K562 (cell line): ENCODE data around the gene ARL14EPL. TPM values are rescaled to one million over a fixed set of nuclear protein-coding genes. Genes with fewer than 3 reads are reported as not detected.

ENCODE experiments used
- ATAC-seq: fragments of 200-7000 bp; cut with Tn5 transposase; 3 replicates; pipeline ENCODE4 v1.9.1; 2020; ENCODE audit warnings: moderate library complexity
- BruUV-seq: library from RNA; stranded (reverse); fragments of 400-500 nt; replicated peaks from 2 replicates; lab custom pipeline; 2021; lab: Mats Ljungman, UMichigan
- CTCF ChIA-PET: fragments of 300-600 bp; formaldehyde crosslinking; extraction: SDS; loops from one replicate; lab custom pipeline; 2021; ENCODE audit warnings: low intra/inter-chr PET ratio; lab: Yijun Ruan, JAX
- POLR2A ChIA-PET: fragments of 300-600, 350-650 bp; sonication (Branson Sonifier 250); formaldehyde crosslinking; extraction: SDS; loops from one replicate; lab custom pipeline; 2021; ENCODE audit warnings: antibody characterized with exemption, inconsistent platforms; lab: Yijun Ruan, JAX
- DNase-seq, 4 experiments: peaks; one replicate each; pipeline versions ENCODE4 v3.0.0 to v3.0.0-alpha.2; 2011 to 2018; ENCODE audit warnings: low spot score in 3 of 4, mixed read lengths in 3 of 4; ENCODE audit errors: extremely low read depth in 1 of 4
- FAIRE-seq: peaks from 2 replicates; lab custom pipeline; 2011; peaks lifted over from hg19 to GRCh38; lab: Jason Lieb, UNC
- H2AFZ ChIP-seq: 2 replicates; pipeline ENCODE4 v1.6.0; 2011; ENCODE audit warnings: low read depth, low read length, control low read depth, inconsistent platforms
- H3K27ac ChIP-seq: fragments of 200-600 bp; 3 replicates; pipeline ENCODE4 v1.8.0; 2011; ENCODE audit warnings: low read depth, mild to moderate bottlenecking, control low read depth, inconsistent platforms, low read length, moderate library complexity, mixed read lengths; ENCODE audit errors: extremely low read depth
- H3K27me3 ChIP-seq, 2 experiments: fragments of 300-600 bp in 1 of 2; 2 replicates in 1 of 2; 3 replicates in 1 of 2; pipeline versions ENCODE4 v1.6.0 to v1.8.0; 2011; ENCODE audit warnings: inconsistent platforms in 2 of 2, low read length in 2 of 2, mild to moderate bottlenecking in 1 of 2, mixed read lengths in 1 of 2, moderate library complexity in 1 of 2; ENCODE audit not compliant: control insufficient read depth in 2 of 2, insufficient read depth in 2 of 2
- H3K36me3 ChIP-seq: fragments of 300-600 bp; 3 replicates; pipeline ENCODE4 v1.8.0; 2011; ENCODE audit warnings: mild to moderate bottlenecking, low read length, inconsistent platforms; ENCODE audit not compliant: control insufficient read depth, insufficient read depth
- H3K4me1 ChIP-seq, 2 experiments: fragments of 200-600 bp in 1 of 2; replicated peaks in 1 of 2; 2 replicates in 1 of 2; 3 replicates in 1 of 2; pipeline versions ENCODE4 v1.5.1 to v1.8.0; 2011; ENCODE audit warnings: inconsistent platforms in 2 of 2, low read length in 2 of 2, mild to moderate bottlenecking in 1 of 2, mixed read lengths in 1 of 2, moderate library complexity in 1 of 2; ENCODE audit not compliant: control insufficient read depth in 2 of 2, insufficient read depth in 2 of 2
- H3K4me2 ChIP-seq: 2 replicates; pipeline ENCODE4 v1.6.1; 2011; ENCODE audit warnings: low read length, control low read depth, inconsistent platforms, mixed read lengths; ENCODE audit not compliant: insufficient read depth
- H3K4me3 ChIP-seq: fragments of 200-600 bp; sonication (generic), shearing (Covaris generic); 2 replicates; pipeline ENCODE4 v1.5.1; 2016; ENCODE audit warnings: control low read depth, inconsistent platforms
- H3K79me2 ChIP-seq: fragments of 200-600 bp; 3 replicates; pipeline ENCODE4 v1.8.0; 2011; ENCODE audit warnings: low read length, inconsistent platforms; ENCODE audit not compliant: control insufficient read depth, insufficient read depth
- H3K9ac ChIP-seq, 2 experiments: 2 replicates each; pipeline versions ENCODE4 v1.6.0 to v1.6.1; 2011; ENCODE audit warnings: low read depth in 2 of 2, low read length in 2 of 2, control low read depth in 1 of 2, inconsistent platforms in 1 of 2, mild to moderate bottlenecking in 1 of 2, mixed read lengths in 1 of 2; ENCODE audit not compliant: insufficient read depth in 1 of 2
- H3K9me1 ChIP-seq: one replicate; pipeline ENCODE4 v1.6.0; 2011; ENCODE audit warnings: inconsistent platforms, mild to moderate bottlenecking, low read length, moderate library complexity; ENCODE audit not compliant: control insufficient read depth, insufficient read depth
- H3K9me3 ChIP-seq: replicated peaks from 2 replicates; pipeline ENCODE4 v1.5.1; 2011; ENCODE audit warnings: low read depth, low read length, inconsistent platforms; ENCODE audit not compliant: control insufficient read depth, insufficient read depth
- H4K20me1 ChIP-seq: replicated peaks from 2 replicates; pipeline ENCODE4 v1.6.1; 2011; ENCODE audit warnings: low read length, inconsistent platforms, mixed read lengths; ENCODE audit not compliant: control insufficient read depth, insufficient read depth
- ARID2 ChIP-seq: fragments of 450-650 bp; IDR thresholded peaks from 2 replicates; pipeline ENCODE4 v1.6.1; 2017; ENCODE audit warnings: antibody characterized with exemption, mild to moderate bottlenecking
- CCAR2 ChIP-seq: fragments of 200-400 bp; formaldehyde crosslinking; IDR thresholded peaks from 2 replicates; pipeline ENCODE4 v1.6.1; 2017; ENCODE audit warnings: mild to moderate bottlenecking, low read depth, low read length
- MCM3 ChIP-seq: fragments of 450-650 bp; IDR thresholded peaks from 2 replicates; pipeline ENCODE4 v1.6.1; 2016
- MTA3 ChIP-seq: fragments of 450-650 bp; formaldehyde crosslinking; IDR thresholded peaks from 2 replicates; pipeline ENCODE4 v1.6.1; 2017; ENCODE audit warnings: mild to moderate bottlenecking, borderline replicate concordance
- NONO ChIP-seq, 2 experiments: fragments of 200-400 bp in 1 of 2; fragments of 450-650 bp in 1 of 2; formaldehyde crosslinking in 1 of 2; IDR thresholded peaks; 2 replicates each; pipeline ENCODE4 v1.6.1; 2017; ENCODE audit warnings: low read depth in 2 of 2, mild to moderate bottlenecking in 2 of 2, moderate library complexity in 2 of 2, low read length in 1 of 2
- PTBP1 ChIP-seq: fragments of 200-400 bp; formaldehyde crosslinking; IDR thresholded peaks from 2 replicates; pipeline ENCODE4 v1.6.1; 2017; ENCODE audit warnings: low read depth, low read length
- WGBS: fragments of 100-300 bp; shearing (Covaris generic); methylation state at CpG from one replicate; pipeline ENCODE4 v1.1.6; 2016; ENCODE audit warnings: low coverage, mixed read lengths; ENCODE audit not compliant: insufficient coverage; ENCODE audit errors: missing lambda C conversion rate; 5-methylcytosine and 5-hydroxymethylcytosine counted together
- in situ Hi-C: fragments of 300-500 bp; cut with MboI; formaldehyde crosslinking; loops from 4 replicates; pipeline ENCODE4 v1.15.0; 2018; ENCODE audit warnings: inconsistent platforms, mixed read lengths
- intact Hi-C: fragments of 100-400 bp; cut with micrococcal nuclease; formaldehyde crosslinking; loops from 2 replicates; pipeline ENCODE4 v1.14.2; 2022
- polyA plus RNA-seq, 8 experiments: library from polyadenylated mRNA; depleted of rRNA in 4 of 8; stranded (reverse) in 5 of 8; unstranded in 3 of 8; fragments of >200 nt; fragmentation: Nextera tagmentation in 2 of 8; fragmentation: Illumina TruSeq in 1 of 8; extraction: Ambion mirVana in 2 of 8; extraction: Trizol in 1 of 8; gene quantifications; 2 replicates each; pipeline versions ENCODE4 v1.2.1 to v1.2.3, GENCODE V29; 2011 to 2014; ENCODE audit warnings: inconsistent platforms in 1 of 8, missing spikeins in 1 of 8
- total RNA-seq, 7 experiments: library from RNA; depleted of rRNA in 6 of 7; stranded (reverse); fragments of >200 nt in 6 of 7; fragmentation: Illumina TruSeq in 2 of 7; extraction: Trizol in 2 of 7; gene quantifications; 2 replicates each; pipeline versions ENCODE4 v1.2.1 to v1.2.3, GENCODE V29; 2011 to 2021; ENCODE audit warnings: low replicate concordance in 1 of 7
- TF ChIP-seq, protein P1 (sequence below): fragments of 450-650 bp; formaldehyde crosslinking; IDR thresholded peaks from 2 replicates; pipeline ENCODE4 v1.4.0; 2020; ENCODE audit warnings: mild to moderate bottlenecking

Gene ARL14EPL
- total and polyA plus RNA-seq, 9 of the 15 experiments (the other 6 are each of a cell fraction or from before 2014, with no cell fraction given), result 0.06 to 0.14 (median 0.08) TPM; not detected in 5

DNA sequence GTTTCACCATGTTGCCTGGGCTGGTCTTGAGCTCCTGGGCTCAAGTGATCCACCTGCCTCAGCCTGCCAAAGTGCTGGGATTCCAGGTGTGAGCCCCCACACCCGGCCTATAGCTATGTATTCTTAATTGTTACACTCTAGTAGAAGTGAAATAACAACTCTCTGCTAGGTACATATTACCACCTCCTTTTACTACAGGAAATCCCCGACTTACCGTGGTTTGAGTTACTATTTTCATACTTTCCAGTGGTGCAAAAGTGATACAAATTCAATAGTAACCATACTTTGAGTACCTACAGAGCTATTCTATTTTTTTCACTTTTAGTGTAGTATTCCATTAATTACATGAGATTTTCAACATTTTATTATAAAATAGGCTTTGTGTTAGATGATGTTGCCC is 719 bp downstream of the ARL14EPL start:
- ATAC-seq, result no peak
- WGBS, result 13% methylated on average over 3 of the region's 3 CpGs
- Histone ChIP-seq H2AFZ (no peak overlapping the region), H3K4me1 (no peaks in the 10 kb centered on the region)
- no peak for TF ChIP-seq PTBP1
- TF ChIP-seq CCAR2, result no peak
- TF ChIP-seq, protein P1, sequence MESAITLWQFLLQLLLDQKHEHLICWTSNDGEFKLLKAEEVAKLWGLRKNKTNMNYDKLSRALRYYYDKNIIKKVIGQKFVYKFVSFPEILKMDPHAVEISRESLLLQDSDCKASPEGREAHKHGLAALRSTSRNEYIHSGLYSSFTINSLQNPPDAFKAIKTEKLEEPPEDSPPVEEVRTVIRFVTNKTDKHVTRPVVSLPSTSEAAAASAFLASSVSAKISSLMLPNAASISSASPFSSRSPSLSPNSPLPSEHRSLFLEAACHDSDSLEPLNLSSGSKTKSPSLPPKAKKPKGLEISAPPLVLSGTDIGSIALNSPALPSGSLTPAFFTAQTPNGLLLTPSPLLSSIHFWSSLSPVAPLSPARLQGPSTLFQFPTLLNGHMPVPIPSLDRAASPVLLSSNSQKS (CRISPR knock-in tag), result no peak
- TF ChIP-seq ARID2, result no peak
- no peak for TF ChIP-seq NONO (IDR thresholded peaks at IDR 0.05; ENCODE audit: low read depth in 2 of 2, low read length in 1 of 2)
- no peak for TF ChIP-seq MTA3
- TF ChIP-seq MCM3, result no peak
- TF ChIP-seq, all 486 proteins: peak for 0
- H4K20me1 ChIP-seq, result no peaks in the 10 kb centered on the region
- H3K27ac ChIP-seq, result no peak overlapping the region
- CTCF ChIA-PET, result interaction anchor here (0.8 kb wide), 1 partner anchor 145 kb away, joined by 3 read pairs; no protein-coding TSS in a partner anchor
- DNase-seq, result no peak
- in situ Hi-C loops, result no loop called here
- H3K4me2 ChIP-seq, result no peak overlapping the region
- H3K9me1 ChIP-seq, result no peaks in the 10 kb centered on the region
- intact Hi-C loops, result loop anchor here (1.0 to 10.0 kb wide), 2 partner anchors 145 to 198 kb away; no protein-coding TSS in a partner anchor
- no peak overlapping the region for H3K9ac ChIP-seq
- no peaks in the 10 kb centered on the region for H3K79me2 ChIP-seq
- no peaks in the 10 kb centered on the region for H3K27me3 ChIP-seq
- H3K9me3 ChIP-seq, result no peaks in the 10 kb centered on the region
- H3K4me3 ChIP-seq, result no peak overlapping the region
- BruUV-seq, result no TSS peak
- no peak for FAIRE-seq
- POLR2A ChIA-PET, result interaction anchor here (0.8 kb wide), 2 partner anchors 8 to 10 kb away, joined by 3 read pairs; no protein-coding TSS in a partner anchor
- H3K36me3 ChIP-seq, result no peaks in the 10 kb centered on the region
